Measurements from ENCODE around the gene TSEN2.
"Not testable (repeated sequence)": the region's sequence is repeated elsewhere in the genome, so short reads cannot be mapped to it uniquely, and the experiment has no call there.

Gene TSEN2

DNA sequence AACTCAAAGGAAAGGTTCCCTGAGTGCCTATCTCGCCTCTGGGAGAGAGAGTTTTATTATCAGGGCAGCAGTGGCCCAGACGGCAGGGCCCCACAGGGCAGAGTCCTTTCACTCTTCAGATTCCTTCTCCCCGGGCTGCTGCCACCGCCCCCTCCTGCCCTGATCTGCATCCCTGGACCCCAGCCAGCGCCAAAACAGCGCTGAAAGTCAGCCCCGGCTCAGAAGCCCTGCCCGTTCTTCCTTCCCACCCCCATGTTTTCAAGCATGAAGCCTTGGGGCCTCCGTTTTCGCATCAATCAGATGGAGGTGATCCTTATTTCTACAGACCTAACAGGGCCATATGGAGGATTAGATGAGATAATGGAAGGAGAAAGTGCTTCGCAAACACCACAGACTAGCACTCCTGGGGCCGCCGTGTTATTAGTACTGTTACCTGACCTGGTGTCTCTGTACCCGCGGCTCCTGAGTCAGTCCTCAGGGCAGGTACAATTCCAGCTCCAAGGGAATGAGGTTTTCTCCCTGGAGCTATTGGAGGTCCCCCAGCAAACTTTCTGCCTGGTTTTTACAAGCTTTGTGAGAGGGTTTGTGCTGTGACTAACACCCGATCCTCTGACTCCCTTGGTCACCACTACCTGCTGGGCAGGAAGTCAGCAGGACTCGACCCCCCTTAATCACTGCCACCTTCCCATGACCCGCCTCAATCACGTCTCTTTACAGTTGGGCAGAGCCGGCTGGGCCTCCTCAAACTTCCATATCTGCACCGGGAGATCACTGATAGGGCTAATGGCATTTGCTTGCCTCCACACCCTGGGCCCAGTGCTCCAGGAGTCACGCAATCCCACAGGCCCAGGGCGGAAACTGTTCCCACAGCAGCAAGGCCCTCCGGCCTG is 39.5 kb upstream of the TSEN2 start:
- H3K4me1 ChIP-seq (ENCODE audit: insufficient read depth, low read length): peaks cover 4% of the 10 kb centered on the region
- H3K9me3 ChIP-seq (ENCODE audit: low read length): no peaks in the 10 kb centered on the region
- H3K9ac ChIP-seq (ENCODE audit: low read length): no peak overlapping the region
- no peak overlapping the region for H3K27ac ChIP-seq (ENCODE audit: low read depth, low read length)
- H3K36me3 ChIP-seq (ENCODE audit: insufficient read depth, low read length): no peaks in the 10 kb centered on the region
- no peak overlapping the region for H3K4me3 ChIP-seq (ENCODE audit: low read depth in 1 of 2, low read length in 2 of 2)
- peaks cover 0 to 10% of the 10 kb centered on the region in 2 donors for H3K27me3 ChIP-seq (ENCODE audit: control insufficient read depth in 1 of 2, insufficient read depth in 2 of 2, low read length in 2 of 2)

DNA sequence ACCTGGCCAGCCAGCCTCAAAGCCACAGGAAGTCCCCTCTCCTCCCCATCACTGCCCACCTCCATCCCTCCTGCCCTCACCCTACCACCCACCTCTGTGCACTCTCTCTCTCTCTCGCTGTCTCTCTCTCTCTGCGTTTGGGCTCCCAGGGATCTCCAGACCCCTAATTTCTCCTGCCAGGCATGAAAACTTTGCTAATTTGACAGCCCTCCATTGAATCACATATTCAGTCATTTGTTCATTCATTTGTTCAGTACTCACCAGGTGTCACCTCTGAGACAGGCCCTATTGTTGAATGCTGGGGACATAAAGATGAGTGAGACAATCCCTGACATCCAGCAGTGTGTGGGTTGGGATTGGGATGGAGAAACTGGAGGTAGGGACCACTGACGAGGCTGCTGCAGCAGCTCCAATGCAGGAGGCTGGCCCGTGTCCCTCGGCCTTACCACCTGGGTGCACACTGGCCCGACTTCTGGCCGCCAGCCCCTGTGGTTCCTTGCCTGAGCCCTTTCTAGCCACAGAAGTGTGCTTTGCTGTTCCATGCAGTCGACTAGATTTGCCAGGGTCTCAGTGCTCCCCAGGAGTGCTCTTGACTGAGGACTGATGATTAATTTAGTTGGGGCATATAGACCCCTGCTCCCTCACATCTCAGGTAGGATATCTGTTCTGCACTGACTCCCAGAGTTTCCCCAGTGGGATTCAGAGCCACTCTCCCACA is 38.6 kb upstream of the TSEN2 start:
- Histone ChIP-seq H3K9me3 (ENCODE audit: low read length) (no peaks in the 10 kb centered on the region), H3K9ac (ENCODE audit: low read length) (no peak overlapping the region), H3K4me3 (ENCODE audit: low read depth in 1 of 2, low read length in 2 of 2) (no peak overlapping the region)

DNA sequence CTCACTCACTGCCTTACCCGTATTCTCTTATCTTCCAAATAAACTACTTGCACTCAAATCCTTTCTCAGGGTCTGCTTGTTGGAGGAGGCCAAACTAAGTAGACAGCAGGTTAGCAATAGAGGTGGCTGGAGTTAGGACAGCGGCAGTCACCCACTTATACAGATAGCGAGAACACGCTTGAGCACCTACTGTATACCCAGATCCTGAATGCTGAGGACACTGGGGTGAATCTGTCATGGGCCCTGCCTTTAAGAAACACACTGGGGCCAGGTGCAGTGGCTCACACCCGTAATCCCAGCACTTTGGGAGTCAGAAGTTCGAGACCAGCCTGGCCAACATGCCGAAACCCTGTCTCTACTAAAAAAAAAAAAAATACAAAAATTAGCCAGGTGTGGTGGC is 38.0 kb upstream of the TSEN2 start:
- H3K27ac ChIP-seq (ENCODE audit: low read depth, low read length): no peak overlapping the region
- no peaks in the 10 kb centered on the region for H3K9me3 ChIP-seq (ENCODE audit: low read length)

More for the DNA sequence above, 38.6 kb upstream of the TSEN2 start:
- Histone ChIP-seq H3K27ac (ENCODE audit: low read depth, low read length) (no peak overlapping the region), H3K4me1 (ENCODE audit: insufficient read depth, low read length) (peaks cover 1% of the 10 kb centered on the region), H3K27me3 (ENCODE audit: control insufficient read depth in 1 of 2, insufficient read depth in 2 of 2, low read length in 2 of 2) (peaks cover 0 to 10% of the 10 kb centered on the region in 2 donors), H3K36me3 (ENCODE audit: insufficient read depth, low read length) (no peaks in the 10 kb centered on the region)

DNA sequence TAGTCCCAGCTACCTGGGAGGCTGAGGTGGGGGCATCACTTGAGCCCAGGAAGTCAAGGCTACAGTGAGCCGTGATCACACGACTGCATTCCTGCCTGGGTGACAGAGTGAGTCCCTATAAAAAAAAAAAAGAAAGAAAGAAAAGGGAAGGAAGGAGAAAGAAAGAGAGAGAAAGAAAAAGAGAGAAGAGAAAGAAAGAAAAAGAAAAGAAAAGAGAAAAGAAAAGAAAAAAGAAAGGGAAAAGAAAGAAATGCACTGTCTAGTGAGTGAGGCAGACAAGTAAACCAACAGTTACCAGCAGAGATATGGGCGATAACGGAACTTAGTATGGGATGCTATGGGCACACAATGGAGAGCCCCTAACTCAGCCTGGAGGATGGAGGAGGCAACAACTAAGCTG is 37.2 kb upstream of the TSEN2 start:
- no peak overlapping the region for H3K4me3 ChIP-seq (ENCODE audit: low read depth in 1 of 2, low read length in 2 of 2)
- no peaks in the 10 kb centered on the region for H3K4me1 ChIP-seq (ENCODE audit: insufficient read depth, low read length)
- H3K36me3 ChIP-seq (ENCODE audit: insufficient read depth, low read length): no peaks in the 10 kb centered on the region
- H3K27ac ChIP-seq (ENCODE audit: low read depth, low read length): no peak overlapping the region
- H3K27me3 ChIP-seq (ENCODE audit: control insufficient read depth in 1 of 2, insufficient read depth in 2 of 2, low read length in 2 of 2): peaks cover 0 to 10% of the 10 kb centered on the region in 2 donors
- H3K9ac ChIP-seq (ENCODE audit: low read length): no peak overlapping the region
- H3K9me3 ChIP-seq (ENCODE audit: low read length): no peaks in the 10 kb centered on the region

More for the DNA sequence above, 38.0 kb upstream of the TSEN2 start:
- Histone ChIP-seq H3K36me3 (ENCODE audit: insufficient read depth, low read length) (no peaks in the 10 kb centered on the region), H3K4me1 (ENCODE audit: insufficient read depth, low read length) (no peaks in the 10 kb centered on the region), H3K4me3 (ENCODE audit: low read depth in 1 of 2, low read length in 2 of 2) (no peak overlapping the region), H3K27me3 (ENCODE audit: control insufficient read depth in 1 of 2, insufficient read depth in 2 of 2, low read length in 2 of 2) (peaks cover 0 to 10% of the 10 kb centered on the region in 2 donors), H3K9ac (ENCODE audit: low read length) (no peak overlapping the region)

DNA sequence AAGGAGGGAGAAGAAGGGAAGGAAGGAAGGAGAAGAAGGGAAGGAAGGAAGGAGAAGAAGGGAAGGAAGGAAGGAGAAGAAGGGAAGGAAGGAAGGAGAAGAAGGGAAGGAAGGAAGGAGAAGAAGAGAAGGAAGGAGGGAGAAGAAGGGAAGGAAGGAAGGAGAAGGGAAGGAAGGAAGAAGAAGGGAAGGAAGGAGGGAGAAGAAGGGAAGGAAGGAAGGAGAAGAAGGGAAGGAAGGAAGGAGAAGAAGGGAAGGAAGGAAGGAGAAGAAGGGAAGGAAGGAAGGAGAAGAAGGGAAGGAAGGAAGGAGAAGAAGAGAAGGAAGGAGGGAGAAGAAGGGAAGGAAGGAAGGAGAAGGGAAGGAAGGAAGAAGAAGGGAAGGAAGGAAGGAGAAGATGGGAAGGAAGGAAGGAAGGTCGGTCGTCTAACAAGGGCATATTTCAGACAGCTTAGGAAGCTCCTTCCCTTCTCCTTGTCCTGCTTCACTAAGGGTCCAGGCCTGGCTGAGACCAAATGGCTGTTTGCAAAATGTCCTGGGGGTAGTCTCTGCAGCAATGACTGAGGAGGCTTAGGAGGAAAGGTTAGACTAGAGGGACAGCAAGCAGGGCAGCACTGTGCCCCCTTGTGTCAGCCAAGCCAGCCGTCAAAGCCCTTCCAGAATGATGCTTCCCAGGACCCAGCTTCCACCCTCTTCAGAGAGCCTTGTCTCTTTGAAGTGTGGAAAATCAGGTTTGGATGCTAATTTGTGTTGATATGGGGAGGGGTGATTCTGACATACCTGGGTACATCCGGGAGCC is 35.7 kb upstream of the TSEN2 start:
- H3K9ac ChIP-seq (ENCODE audit: low read length); H3K4me3 ChIP-seq (ENCODE audit: low read depth in 1 of 2, low read length in 2 of 2); H3K27ac ChIP-seq (ENCODE audit: low read depth, low read length); H3K9me3 ChIP-seq (ENCODE audit: low read length); H3K36me3 ChIP-seq (ENCODE audit: insufficient read depth, low read length); H3K4me1 ChIP-seq (ENCODE audit: insufficient read depth, low read length): not testable (repeated sequence)
- H3K27me3 ChIP-seq (ENCODE audit: control insufficient read depth in 1 of 2, insufficient read depth in 2 of 2, low read length in 2 of 2): peaks cover 0 to 10% of the 10 kb centered on the region in 2 donors

DNA sequence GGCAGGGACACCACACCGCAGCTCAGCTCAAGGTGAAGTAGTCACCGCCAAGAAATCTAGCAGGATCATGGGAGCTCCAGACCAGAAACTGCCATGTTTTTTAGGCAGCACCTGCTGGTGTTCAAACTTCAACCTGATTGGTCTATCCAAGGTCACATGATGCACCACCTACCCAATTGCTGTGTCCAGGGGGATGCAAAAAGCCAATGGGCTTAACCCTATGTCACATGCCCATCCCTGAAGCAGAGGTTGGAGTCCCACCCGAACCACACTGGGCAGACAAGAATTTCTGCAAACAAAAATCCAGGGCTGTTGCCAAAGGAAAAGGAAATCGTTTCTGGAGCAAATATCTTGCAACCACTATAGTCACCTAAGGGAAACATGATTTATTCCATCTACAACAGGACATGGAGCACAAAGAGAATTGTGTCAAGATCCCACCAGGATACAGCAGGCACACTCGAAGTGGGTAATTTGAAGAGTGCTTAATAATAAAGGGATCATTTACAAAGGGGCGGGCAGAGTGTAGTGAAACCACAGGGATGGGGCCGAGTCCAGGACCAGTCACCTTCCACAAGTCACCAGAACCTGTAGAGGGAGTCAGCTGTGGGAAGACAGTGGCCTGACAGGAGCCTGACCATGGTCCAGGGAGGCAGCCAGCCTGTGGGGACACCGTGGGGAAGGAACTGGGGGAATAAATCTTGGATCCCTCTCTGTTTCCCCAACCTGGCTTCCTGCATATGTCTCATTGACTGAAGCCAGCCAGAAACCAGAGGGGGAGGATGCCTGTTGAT is 34.2 kb upstream of the TSEN2 start:
- no peak overlapping the region for H3K4me3 ChIP-seq (ENCODE audit: low read depth in 1 of 2, low read length in 2 of 2)
- H3K9ac ChIP-seq (ENCODE audit: low read length): no peak overlapping the region
- no peak overlapping the region for H3K27ac ChIP-seq (ENCODE audit: low read depth, low read length)
- H3K4me1 ChIP-seq (ENCODE audit: insufficient read depth, low read length): no peaks in the 10 kb centered on the region
- no peaks in the 10 kb centered on the region for H3K27me3 ChIP-seq (ENCODE audit: control insufficient read depth in 1 of 2, insufficient read depth in 2 of 2, low read length in 2 of 2)
- no peaks in the 10 kb centered on the region for H3K9me3 ChIP-seq (ENCODE audit: low read length)
- H3K36me3 ChIP-seq (ENCODE audit: insufficient read depth, low read length): no peaks in the 10 kb centered on the region

DNA sequence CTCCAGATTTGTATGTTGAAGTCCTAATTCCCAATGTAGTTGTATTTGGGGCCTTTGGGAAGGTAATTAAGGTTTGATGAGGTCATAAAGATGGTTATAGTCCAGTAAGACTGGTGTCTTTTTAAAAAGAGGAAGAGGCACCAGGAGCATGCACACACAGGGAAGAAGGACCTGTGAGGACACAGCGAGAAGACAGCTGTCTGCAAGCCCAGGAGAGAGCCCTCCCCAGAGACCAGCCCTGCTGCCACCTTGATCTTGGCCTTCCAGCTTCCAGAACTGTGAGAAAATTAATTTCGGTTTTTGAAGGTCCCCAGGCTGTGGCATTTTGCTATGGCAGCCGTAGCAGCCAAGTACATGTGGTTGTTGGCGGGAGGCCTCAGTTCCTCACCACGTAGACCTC is 32.8 kb upstream of the TSEN2 start:
- no peaks in the 10 kb centered on the region for H3K4me1 ChIP-seq (ENCODE audit: insufficient read depth, low read length)
- H3K27me3 ChIP-seq (ENCODE audit: control insufficient read depth in 1 of 2, insufficient read depth in 2 of 2, low read length in 2 of 2): no peaks in the 10 kb centered on the region
- no peaks in the 10 kb centered on the region for H3K9me3 ChIP-seq (ENCODE audit: low read length)
- H3K36me3 ChIP-seq (ENCODE audit: insufficient read depth, low read length): no peaks in the 10 kb centered on the region
- H3K9ac ChIP-seq (ENCODE audit: low read length): no peak overlapping the region
- H3K27ac ChIP-seq (ENCODE audit: low read depth, low read length): no peak overlapping the region
- H3K4me3 ChIP-seq (ENCODE audit: low read depth in 1 of 2, low read length in 2 of 2): no peak overlapping the region

DNA sequence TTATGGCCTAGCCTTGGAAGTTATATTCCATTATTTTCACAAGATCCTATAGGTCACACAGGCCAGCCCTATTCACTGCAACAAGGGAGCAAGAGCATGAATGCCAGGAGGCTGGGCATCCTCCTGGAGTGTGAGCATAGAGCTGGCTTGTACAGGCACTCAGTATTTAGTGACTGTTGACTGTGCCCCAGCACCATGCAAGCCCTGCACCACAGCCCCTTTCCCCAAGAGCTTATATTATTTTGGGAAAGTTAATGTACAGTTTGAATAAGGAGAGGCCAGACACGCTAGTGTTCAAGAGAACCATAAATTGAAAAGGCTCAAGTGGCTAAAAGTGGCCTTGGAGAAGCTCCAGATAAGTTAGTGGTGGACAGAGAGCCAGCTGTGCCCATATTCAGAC is 32.3 kb upstream of the TSEN2 start:
- H3K9me3 ChIP-seq (ENCODE audit: low read length): no peaks in the 10 kb centered on the region
- no peak overlapping the region for H3K4me3 ChIP-seq (ENCODE audit: low read depth in 1 of 2, low read length in 2 of 2)
- H3K9ac ChIP-seq (ENCODE audit: low read length): no peak overlapping the region
- H3K4me1 ChIP-seq (ENCODE audit: insufficient read depth, low read length): no peaks in the 10 kb centered on the region
- H3K27me3 ChIP-seq (ENCODE audit: control insufficient read depth in 1 of 2, insufficient read depth in 2 of 2, low read length in 2 of 2): no peaks in the 10 kb centered on the region
- no peak overlapping the region for H3K27ac ChIP-seq (ENCODE audit: low read depth, low read length)
- no peaks in the 10 kb centered on the region for H3K36me3 ChIP-seq (ENCODE audit: insufficient read depth, low read length)

DNA sequence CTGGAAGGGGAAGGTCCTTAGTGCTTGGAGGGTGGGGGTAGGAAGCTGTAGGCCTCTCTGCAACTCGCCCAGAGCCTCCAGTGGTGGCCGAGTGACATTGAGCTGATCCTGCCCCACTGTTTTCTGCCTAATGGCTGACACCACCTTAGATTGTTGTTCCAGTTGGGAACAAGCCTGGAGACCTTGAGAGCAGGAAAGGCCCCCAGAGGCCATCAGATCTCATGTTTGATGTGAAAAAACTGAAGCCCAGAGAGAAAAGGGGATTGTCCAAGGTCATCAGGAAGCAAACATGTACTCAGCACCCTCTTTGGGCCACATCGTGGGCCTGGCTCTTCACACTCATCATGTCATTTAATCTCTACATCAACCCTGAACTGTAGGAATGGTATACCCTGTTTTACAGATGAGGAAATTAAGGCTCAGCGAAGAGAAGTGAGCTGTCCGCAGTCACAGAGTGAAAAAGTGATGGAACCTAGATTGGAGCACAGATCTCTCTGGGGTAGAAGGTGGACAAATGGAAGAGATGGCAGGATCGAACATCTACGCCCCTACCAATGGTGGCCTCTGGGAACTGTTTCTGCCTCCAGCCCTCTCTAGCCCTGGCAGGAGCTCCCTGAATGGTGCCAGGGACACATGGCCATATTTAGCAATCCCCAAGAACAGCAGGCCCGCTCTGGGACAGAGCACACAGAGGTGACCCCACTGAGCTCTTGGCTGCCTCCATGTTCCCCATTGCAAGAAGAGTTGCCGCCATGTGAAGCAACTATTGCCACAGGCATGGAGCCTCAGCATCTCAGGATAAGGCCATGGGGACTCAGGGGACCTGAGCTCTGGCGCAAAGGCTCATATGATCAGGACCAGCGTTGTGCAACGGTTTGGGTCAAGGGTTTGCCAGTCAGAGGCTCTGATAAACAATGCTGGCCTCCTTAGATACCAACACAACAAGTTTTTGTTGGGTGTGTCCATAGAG is 31.6 kb upstream of the TSEN2 start:
- no peak overlapping the region for H3K4me3 ChIP-seq (ENCODE audit: low read depth in 1 of 2, low read length in 2 of 2)
- no peaks in the 10 kb centered on the region for H3K4me1 ChIP-seq (ENCODE audit: insufficient read depth, low read length)
- no peaks in the 10 kb centered on the region for H3K27me3 ChIP-seq (ENCODE audit: control insufficient read depth in 1 of 2, insufficient read depth in 2 of 2, low read length in 2 of 2)
- no peaks in the 10 kb centered on the region for H3K36me3 ChIP-seq (ENCODE audit: insufficient read depth, low read length)
- no peaks in the 10 kb centered on the region for H3K9me3 ChIP-seq (ENCODE audit: low read length)
- H3K27ac ChIP-seq (ENCODE audit: low read depth, low read length): no peak overlapping the region
- no peak overlapping the region for H3K9ac ChIP-seq (ENCODE audit: low read length)

All from muscle layer of colon (tissue), 2 donors.